Suprapubic skin (tissue), 4 donors: Measurements from ENCODE around the gene HMCES.

ENCODE experiments used
- EP300 ChIP-seq: sonication (generic); formaldehyde crosslinking; IDR thresholded peaks from one replicate; pipeline ENCODE4 v1.6.1; 2017; ENCODE audit warnings: antibody characterized with exemption
- POLR2A ChIP-seq, 2 donors: fragments of 450-650 bp; IDR thresholded peaks; one replicate each; pipeline ENCODE4 v1.6.1; 2017; ENCODE audit warnings: antibody characterized with exemption in 2 of 2, mild to moderate bottlenecking in 2 of 2, moderate library complexity in 2 of 2
- POLR2AphosphoS5 ChIP-seq, 3 donors: sonication (generic); formaldehyde crosslinking; IDR thresholded peaks; one replicate each; pipeline ENCODE4 v1.6.1; 2017; ENCODE audit warnings: antibody characterized with exemption in 3 of 3
- TF ChIP-seq, protein P1 (sequence below), 2 donors: fragments of 200-600 bp in 1 of 2; fragments of 450-650 bp in 1 of 2; sonication (generic) in 1 of 2; IDR thresholded peaks; one replicate each; pipeline ENCODE4 v1.5.1; 2016 to 2019; ENCODE audit warnings: antibody characterized with exemption in 2 of 2, mild to moderate bottlenecking in 1 of 2, moderate library complexity in 1 of 2

DNA sequence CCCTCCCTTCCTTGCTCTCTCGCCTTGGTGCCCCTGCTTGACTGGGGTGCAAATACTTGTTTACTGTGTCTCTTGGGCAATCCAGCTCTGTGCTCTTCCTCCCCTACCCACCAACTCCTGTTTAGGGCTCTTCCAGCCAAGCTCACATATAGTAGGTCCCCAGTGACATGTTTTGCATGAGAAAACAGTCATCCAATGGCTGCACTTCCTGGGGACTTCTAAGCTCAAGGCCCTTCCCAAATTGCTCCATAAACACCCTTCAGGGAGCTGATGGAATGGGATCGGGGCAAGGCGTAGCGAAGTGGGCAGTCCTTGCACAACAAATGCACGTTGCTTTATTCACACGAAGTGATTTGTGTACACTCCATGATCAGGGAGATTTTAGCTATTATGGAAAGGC, 38.7 kb upstream of the HMCES start:
- TF ChIP-seq POLR2AphosphoS5 (IDR thresholded peaks at IDR 0.05): no peak
- TF ChIP-seq, protein P1, sequence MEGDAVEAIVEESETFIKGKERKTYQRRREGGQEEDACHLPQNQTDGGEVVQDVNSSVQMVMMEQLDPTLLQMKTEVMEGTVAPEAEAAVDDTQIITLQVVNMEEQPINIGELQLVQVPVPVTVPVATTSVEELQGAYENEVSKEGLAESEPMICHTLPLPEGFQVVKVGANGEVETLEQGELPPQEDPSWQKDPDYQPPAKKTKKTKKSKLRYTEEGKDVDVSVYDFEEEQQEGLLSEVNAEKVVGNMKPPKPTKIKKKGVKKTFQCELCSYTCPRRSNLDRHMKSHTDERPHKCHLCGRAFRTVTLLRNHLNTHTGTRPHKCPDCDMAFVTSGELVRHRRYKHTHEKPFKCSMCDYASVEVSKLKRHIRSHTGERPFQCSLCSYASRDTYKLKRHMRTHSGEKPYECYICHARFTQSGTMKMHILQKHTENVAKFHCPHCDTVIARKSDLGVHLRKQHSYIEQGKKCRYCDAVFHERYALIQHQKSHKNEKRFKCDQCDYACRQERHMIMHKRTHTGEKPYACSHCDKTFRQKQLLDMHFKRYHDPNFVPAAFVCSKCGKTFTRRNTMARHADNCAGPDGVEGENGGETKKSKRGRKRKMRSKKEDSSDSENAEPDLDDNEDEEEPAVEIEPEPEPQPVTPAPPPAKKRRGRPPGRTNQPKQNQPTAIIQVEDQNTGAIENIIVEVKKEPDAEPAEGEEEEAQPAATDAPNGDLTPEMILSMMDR (IDR thresholded peaks at IDR 0.05): no peak
- TF ChIP-seq EP300: no peak
- TF ChIP-seq POLR2A (IDR thresholded peaks at IDR 0.05): no peak
